GM21381 (cell line): Measurements from ENCODE around the gene MPO.

Experiments used
- ATAC-seq: cut with Tn5 transposase; IDR thresholded peaks from one replicate; pipeline ENCODE4 v1.9.1; 2021; ENCODE audit warnings: mild to moderate bottlenecking, moderate library complexity; ENCODE audit not compliant: unreplicated experiment

MPO gene

DNA sequence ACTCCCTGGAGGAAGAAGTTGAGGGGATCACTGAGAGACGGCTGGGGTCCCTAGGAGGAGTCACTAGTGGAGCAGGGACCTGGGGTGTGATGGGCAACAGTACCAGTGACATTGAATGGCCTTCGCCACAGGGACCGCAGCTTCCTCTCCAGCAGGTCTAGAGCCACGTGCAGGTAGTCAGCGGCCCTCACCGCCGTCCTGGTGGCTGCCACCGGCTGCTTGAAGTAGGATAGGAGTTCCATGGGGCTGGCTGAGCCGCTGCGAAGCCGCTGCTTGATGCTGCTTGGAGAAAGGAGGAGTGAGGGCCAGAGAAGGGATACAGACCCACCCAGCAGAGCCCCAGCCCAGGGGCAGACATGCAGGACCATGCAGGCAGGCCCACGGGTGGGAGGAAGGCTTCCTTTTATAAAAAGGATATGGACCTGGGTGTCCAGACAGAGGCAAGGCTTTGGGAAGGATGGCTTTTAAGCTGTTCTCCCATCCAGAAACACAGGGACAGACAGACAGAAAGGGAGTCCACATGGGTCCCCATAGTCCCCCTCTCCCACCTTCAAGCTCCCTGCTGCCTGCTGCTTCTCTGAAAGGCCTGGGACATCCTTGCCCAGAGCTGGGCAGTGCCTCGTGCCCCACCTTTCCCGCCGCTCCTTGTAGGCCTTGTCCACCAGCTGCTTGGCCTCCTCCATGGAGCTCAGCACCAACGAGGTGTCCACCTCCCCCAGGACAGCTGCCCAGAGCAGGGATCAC lies 827 bp downstream of the MPO start:
- no peak for ATAC-seq

DNA sequence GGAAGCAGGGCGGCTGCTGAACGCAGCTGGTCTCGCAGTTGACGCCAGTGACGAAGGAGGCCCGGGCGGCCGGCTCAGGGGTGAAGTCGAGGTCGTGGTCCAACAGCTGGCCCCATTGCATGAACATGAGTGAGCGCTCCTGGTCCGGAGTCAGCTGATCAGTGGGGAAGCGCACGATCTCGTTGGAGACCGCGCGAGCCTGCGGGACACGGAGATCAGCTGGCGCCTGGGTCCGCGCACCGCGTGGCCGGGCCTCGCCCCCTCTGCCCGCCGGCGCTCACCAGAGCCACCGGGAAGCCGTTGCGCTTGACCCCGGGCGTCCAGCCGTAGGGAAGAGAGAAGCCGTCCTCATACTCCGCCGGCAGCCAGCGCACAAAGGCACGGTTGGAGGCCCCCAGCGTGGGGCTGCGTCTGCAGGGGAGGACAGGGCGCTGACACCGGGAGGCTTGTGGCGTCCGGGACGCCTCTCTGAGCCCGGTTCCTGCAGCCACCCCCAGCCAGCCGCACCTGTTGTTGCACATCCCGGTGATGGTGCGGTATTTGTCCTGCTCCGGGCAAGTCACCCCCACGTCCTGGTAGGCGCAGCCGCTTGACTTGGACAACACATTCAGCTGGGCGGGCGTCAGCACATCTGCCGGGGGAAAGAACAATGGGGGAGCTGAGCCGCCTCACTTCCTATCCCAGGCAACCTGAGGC lies 1.6 kb downstream of the MPO start:
- ATAC-seq: no peak

DNA sequence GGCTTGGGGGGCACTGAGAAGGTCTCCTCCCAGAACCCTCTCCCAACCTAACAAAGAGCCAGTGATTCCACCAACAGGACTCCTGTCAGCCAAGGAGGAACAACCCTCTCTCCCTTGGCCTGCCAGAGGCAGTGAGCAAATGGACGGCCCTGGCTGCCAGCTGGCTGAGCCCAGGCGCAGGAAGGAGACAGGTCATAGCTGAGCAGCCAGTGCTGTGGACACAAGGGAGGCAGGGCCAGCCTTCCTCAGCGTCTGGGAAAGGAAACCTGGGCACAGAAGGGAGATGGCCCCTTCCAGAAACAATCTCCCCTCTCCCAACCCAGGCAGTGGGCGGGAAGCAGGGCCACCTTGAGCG lies 2.1 kb downstream of the MPO start:
- ATAC-seq: no peak

DNA sequence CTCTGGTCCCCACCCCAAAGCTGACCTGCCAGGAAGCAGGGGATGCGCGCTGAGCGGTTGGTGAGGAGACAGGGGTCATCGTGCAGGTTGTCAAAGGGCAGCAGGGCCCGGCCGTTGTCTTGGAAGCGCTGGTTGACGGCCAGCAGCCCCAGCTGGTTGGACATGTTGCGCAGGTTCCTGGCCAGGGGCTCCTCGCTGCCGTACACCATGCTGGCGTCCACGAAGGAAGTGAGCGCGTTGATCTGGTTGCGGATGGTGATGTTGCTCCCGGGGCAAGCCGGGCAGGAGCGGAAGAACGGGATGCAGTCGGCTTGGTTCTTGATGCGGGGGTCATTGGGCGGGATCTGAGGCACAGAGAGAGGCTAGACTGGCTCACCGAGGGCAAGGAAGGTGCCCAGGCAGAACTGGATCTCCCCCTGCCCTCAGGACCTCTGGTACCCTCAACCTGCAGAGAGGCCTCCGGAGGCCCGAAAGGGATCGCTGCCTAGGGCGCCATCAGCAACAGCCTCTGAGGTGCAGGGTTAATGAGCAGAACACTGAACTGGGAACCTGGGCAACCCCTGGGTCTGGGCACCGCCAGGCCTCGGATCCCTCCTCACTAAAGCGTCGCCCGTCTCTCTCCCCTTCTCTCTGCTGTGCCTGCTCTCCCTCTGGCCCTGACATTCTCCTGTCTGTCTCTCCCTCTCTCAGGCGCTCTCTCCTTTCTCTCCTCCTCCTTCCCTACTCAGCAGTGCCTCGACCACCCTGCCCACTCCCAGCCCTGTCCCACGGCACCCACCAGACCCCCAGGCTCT lies 2.7 kb downstream of the MPO start:
- no peak for ATAC-seq

DNA sequence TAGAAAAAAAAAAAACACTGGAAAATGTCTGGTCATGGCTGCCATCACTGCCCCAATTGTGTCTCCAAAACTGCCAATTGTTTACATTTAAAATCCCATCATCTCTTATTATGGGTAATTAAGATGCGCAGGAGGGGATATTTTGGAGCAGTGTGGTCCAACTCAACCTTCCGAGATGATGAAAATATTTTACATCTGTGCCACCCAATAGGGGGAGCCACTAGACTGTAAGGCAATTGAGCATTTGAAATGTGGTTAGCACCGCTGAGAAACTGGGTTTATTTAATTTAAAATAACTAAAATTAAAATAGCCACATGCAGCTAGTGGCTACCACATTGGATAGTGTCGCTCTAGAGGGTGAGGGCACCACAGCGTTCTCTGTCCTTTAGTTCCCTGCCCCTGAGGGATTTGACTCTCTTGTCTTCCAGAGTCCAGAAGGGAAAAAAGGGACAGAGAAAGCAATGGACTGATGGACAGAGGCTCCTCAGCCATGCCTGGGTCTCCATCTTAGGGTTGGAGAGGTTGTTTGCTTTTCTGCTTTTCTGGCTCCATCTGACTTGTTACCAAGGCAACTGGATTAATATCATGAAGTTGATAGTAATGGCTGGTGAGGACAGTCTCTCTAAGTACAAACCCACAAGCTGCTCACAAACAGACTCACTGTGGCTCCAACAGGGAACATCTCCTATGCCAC lies 3.5 kb downstream of the MPO start:
- no peak for ATAC-seq

- ATAC-seq: no peak
These were observed 4.3 kb downstream of the MPO start for GRCh38 chr17:58276423-58276822.

- no peak for ATAC-seq
These were observed 5.3 kb downstream of the MPO start for GRCh38 chr17:58275417-58275816.

DNA sequence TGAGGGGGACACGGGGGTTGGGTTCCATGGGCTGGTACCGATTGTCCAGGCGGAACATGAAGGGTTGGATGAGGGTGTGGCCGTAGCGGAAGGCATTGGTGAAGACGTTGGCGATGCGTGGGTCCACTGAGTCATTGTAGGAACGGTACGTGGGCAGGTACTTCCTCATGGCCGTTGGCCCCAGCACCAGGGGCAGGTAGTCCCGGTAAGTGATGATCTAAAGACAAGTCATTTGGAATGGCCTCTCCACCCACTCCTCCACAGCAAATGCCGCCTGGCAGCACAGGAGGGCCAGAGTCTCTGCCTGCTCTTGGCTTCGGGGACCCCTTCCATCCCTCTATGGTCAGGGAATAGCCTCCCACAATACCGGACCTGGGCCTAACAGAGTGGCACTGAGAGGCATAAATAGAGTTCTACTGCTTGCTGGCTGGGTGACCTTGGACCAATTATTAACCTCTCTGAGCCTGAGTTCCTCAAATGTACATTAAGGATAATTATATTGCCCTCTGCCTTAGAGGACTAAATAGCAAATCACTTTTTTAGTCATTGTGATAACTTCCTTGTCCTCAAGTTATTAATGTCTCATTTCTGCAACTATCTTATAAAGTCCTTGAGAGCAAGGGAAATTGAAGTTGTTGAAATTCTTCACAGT lies 7.2 kb downstream of the MPO start:
- no peak for ATAC-seq

GRCh38 chr17:58272367-58273280 lies 8.1 kb downstream of the MPO start:
- no peak for ATAC-seq

DNA sequence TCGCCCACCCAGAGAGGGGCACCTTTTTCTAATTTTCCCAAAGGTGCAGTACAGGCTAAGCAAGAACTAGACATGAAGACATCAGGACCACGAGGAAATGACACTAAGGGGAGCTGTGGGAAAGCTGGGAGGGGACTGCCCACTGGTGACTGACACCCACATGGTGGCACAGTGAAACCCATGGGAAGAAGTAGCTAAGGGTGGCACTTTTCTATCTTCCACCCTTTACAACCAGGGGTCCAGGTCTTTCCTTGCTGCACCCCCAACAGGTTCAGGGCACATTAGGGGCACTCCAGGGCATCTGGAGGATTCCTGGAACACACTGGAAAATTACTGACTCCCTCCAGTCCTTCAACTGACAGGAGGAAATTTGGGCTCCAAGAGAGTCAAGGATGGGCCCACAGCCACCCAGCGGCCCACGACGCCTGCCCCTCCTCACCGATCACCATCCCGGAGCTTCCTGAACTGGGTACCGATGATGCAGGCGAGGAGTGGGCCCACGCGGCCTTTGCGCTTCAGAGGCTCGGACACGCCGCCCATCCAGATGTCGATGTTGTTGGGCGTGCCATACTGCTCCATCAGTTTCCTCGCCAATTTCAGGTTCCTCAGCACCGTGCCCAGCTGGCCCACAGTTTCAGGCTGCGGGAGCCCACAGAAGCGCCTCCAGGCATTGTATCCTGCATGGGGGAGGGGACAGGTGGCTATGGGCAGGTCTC lies 9.4 kb downstream of the MPO start:
- ATAC-seq: no peak

DNA sequence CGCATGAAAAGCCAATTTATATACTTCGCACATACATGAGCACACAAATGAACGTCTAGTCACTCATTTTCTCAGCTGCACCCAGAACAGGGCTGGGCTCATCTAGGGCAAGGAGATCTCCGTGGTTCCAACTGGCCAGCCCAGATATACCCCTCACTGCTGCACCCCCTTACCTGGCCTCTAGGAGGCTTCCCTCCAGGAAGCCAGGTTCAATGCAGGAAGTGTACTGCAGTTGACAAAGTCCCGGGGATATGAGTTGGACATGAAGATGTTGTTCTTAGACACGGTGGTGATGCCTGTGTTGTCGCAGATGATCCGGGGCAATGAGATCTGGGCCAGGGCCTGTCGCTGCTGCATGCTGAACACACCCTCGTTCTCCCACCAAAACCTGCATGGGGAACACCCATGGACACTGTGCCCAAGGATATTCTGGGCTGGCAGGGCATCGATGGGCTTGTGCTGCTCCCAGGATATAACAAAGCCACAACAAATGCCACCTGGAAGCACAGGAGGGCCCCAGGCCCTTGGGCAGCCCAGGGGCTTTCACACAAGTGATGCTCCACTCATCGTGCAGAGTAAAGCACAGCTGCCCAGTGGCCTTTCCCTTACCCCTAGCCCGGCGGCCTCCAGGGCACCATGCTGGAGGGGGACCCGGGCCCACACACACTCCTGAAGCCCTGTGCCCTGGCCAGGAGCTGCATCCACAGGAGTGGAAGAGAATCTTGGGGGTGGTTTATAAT lies 10.1 kb downstream of the MPO start:
- ATAC-seq: no peak

- no peak for ATAC-seq
These were observed 11.0 kb downstream of the MPO start for GRCh38 chr17:58269557-58270291.

- no peak for ATAC-seq
These were observed 11.8 kb downstream of the MPO start for GRCh38 chr17:58268774-58269556.

- no peak for ATAC-seq
These were observed 12.4 kb downstream of the MPO start for GRCh38 chr17:58268326-58268725.

- ATAC-seq: no peak
These were observed 13.1 kb downstream of the MPO start for GRCh38 chr17:58267347-58268324.
